Measurements from ENCODE around the gene PRDM16. TPM values are rescaled to one million over a fixed set of nuclear protein-coding genes. Genes with fewer than 3 reads are reported as not detected.

The PRDM16 gene
- total and polyA plus RNA-seq, 2 donors (not counting 1 experiment from before 2014, with no cell fraction given): 0.03 to 0.12 TPM

GRCh38 chr1:3227893-3228292, 158.9 kb downstream of the PRDM16 start:
- no peaks in the 10 kb centered on the region for H3K36me3 ChIP-seq (replicated peaks in 1 of 2; ENCODE audit: control extremely low read depth in 1 of 2, control insufficient read depth in 1 of 2, extremely low read depth in 1 of 2, insufficient read depth in 2 of 2, low read length in 1 of 2)

GRCh38 chr1:3229081-3229725, 160.2 kb downstream of the PRDM16 start:
- H3K79me2 ChIP-seq (ENCODE audit: control insufficient read depth, insufficient read depth, low read length): no peaks in the 10 kb centered on the region
- POLR2A ChIA-PET: no interaction called here
- H3K9me3 Mint-ChIP-seq (ENCODE audit: insufficient read depth): no peaks in the 10 kb centered on the region
- H3K27me3 ChIP-seq (replicated peaks in 1 of 4; ENCODE audit: control extremely low read depth in 1 of 4, control insufficient read depth in 3 of 4, insufficient read depth in 4 of 4, low read length in 3 of 4): no peaks in the 10 kb centered on the region
- H3K9ac ChIP-seq (ENCODE audit: low read length): no peak overlapping the region
- H3K4me1 Mint-ChIP-seq: no peaks in the 10 kb centered on the region
- no peaks in the 10 kb centered on the region for H4K20me1 ChIP-seq (ENCODE audit: control insufficient read depth, insufficient read depth, low read length, poor library complexity, severe bottlenecking)
- no peak overlapping the region for H3K4me3 Mint-ChIP-seq
- intact Hi-C loops (cut with micrococcal nuclease): no loop called here
- CTCF ChIA-PET: no interaction called here
- no peak for DNase-seq
- no peak overlapping the region for H3K4me2 ChIP-seq (replicated peaks; ENCODE audit: low read depth, low read length, poor library complexity, severe bottlenecking)
- no peaks in the 10 kb centered on the region for H3K4me1 ChIP-seq (ENCODE audit: control insufficient read depth in 2 of 2, insufficient read depth in 2 of 2, low read length in 2 of 2)
- no peak overlapping the region for H3K27ac Mint-ChIP-seq
- no peaks in the 10 kb centered on the region for H3K36me3 ChIP-seq (replicated peaks in 1 of 2; ENCODE audit: control extremely low read depth in 1 of 2, control insufficient read depth in 1 of 2, extremely low read depth in 1 of 2, insufficient read depth in 2 of 2, low read length in 1 of 2)
- no peak overlapping the region for H3K27ac ChIP-seq (ENCODE audit: low read length in 2 of 2)
- no peaks in the 10 kb centered on the region for H3K9me3 ChIP-seq (ENCODE audit: control extremely low read depth in 1 of 3, control insufficient read depth in 2 of 3, insufficient read depth in 1 of 3, low read length in 2 of 3)
- H2AFZ ChIP-seq (ENCODE audit: insufficient read depth, low read depth, low read length, poor library complexity, severe bottlenecking): no peak overlapping the region
- ATAC-seq (ENCODE audit: low read depth): no peak
- WGBS (ENCODE audit: insufficient coverage): 86% methylated on average over 13 of the region's 14 CpGs
- H3K4me3 ChIP-seq (ENCODE audit: control extremely low read depth in 1 of 5, extremely low read depth in 1 of 5, insufficient read depth in 1 of 5, low read depth in 2 of 5, low read length in 4 of 5): no peak overlapping the region
- H3K27me3 Mint-ChIP-seq: no peaks in the 10 kb centered on the region
- no peak for TF ChIP-seq CTCF (IDR thresholded peaks at IDR 0.05)

More at GRCh38 chr1:3227893-3228292, 158.9 kb downstream of the PRDM16 start:
- Mint-ChIP-seq H3K4me3 (no peak overlapping the region), H3K27ac (no peak overlapping the region), H3K9me3 (ENCODE audit: insufficient read depth) (no peaks in the 10 kb centered on the region), H3K27me3 (no peaks in the 10 kb centered on the region), H3K4me1 (no peaks in the 10 kb centered on the region)
- 94% methylated on average over 18 of the region's 20 CpGs for WGBS (ENCODE audit: insufficient coverage)
- Histone ChIP-seq H4K20me1 (ENCODE audit: control insufficient read depth, insufficient read depth, low read length, poor library complexity, severe bottlenecking) (no peaks in the 10 kb centered on the region), H3K4me2 (replicated peaks; ENCODE audit: low read depth, low read length, poor library complexity, severe bottlenecking) (no peak overlapping the region), H3K79me2 (ENCODE audit: control insufficient read depth, insufficient read depth, low read length) (no peaks in the 10 kb centered on the region), H3K9ac (ENCODE audit: low read length) (no peak overlapping the region), H3K27me3 (replicated peaks in 1 of 4; ENCODE audit: control extremely low read depth in 1 of 4, control insufficient read depth in 3 of 4, insufficient read depth in 4 of 4, low read length in 3 of 4) (no peaks in the 10 kb centered on the region), H3K9me3 (ENCODE audit: control extremely low read depth in 1 of 3, control insufficient read depth in 2 of 3, insufficient read depth in 1 of 3, low read length in 2 of 3) (no peaks in the 10 kb centered on the region), H3K4me3 (ENCODE audit: control extremely low read depth in 1 of 5, extremely low read depth in 1 of 5, insufficient read depth in 1 of 5, low read depth in 2 of 5, low read length in 4 of 5) (no peak overlapping the region), H3K4me1 (ENCODE audit: control insufficient read depth in 2 of 2, insufficient read depth in 2 of 2, low read length in 2 of 2) (no peaks in the 10 kb centered on the region), H3K27ac (ENCODE audit: low read length in 2 of 2) (no peak overlapping the region), H2AFZ (ENCODE audit: insufficient read depth, low read depth, low read length, poor library complexity, severe bottlenecking) (no peak overlapping the region)
- DNase-seq: no peak
- no peak for TF ChIP-seq EZH2 (IDR thresholded peaks at IDR 0.05; ENCODE audit: borderline replicate concordance, insufficient read depth, low read depth, low read length, poor library complexity, severe bottlenecking)
- no peak for TF ChIP-seq CTCF (IDR thresholded peaks at IDR 0.05)
- intact Hi-C loops (cut with micrococcal nuclease): no loop called here
- POLR2A ChIA-PET: no interaction called here
- no peak for ATAC-seq (ENCODE audit: low read depth)
- CTCF ChIA-PET: no interaction called here
